Eye (tissue), 1 donor: ENCODE data around the gene GPRIN2.
"Not testable (repeated sequence)": the region's sequence is repeated elsewhere in the genome, so short reads cannot be mapped to it uniquely, and the experiment has no call there.

Experiments
- DNase-seq: peaks from one replicate; pipeline ENCODE4 v3.0.0-alpha.2; 2015

Gene GPRIN2

GRCh38 chr10:46532256-46532655 is 24.2 kb downstream of the GPRIN2 start:
- not testable (repeated sequence) for DNase-seq

GRCh38 chr10:46530249-46531186 is 25.9 kb downstream of the GPRIN2 start:
- DNase-seq = no peak

GRCh38 chr10:46529742-46530141 is 26.7 kb downstream of the GPRIN2 start:
- DNase-seq = not testable (repeated sequence)

- DNase-seq = no peak
Measured at GRCh38 chr10:46528675-46529615, 27.5 kb downstream of the GPRIN2 start.

GRCh38 chr10:46528171-46528671 is 28.2 kb downstream of the GPRIN2 start:
- DNase-seq = no peak

- no peak for DNase-seq
Measured at GRCh38 chr10:46527241-46527811, 29.1 kb downstream of the GPRIN2 start.

GRCh38 chr10:46526682-46527038 is 29.8 kb downstream of the GPRIN2 start:
- no peak for DNase-seq

- no peak for DNase-seq
Measured at GRCh38 chr10:46525824-46526681, 30.4 kb downstream of the GPRIN2 start.

- no peak for DNase-seq
Measured at GRCh38 chr10:46525177-46525823, 31.2 kb downstream of the GPRIN2 start.

- DNase-seq = no peak
Measured at GRCh38 chr10:46524472-46525176, 31.8 kb downstream of the GPRIN2 start.

GRCh38 chr10:46523962-46524471 is 32.4 kb downstream of the GPRIN2 start:
- no peak for DNase-seq

GRCh38 chr10:46523119-46523961 is 33.1 kb downstream of the GPRIN2 start:
- DNase-seq = no peak

GRCh38 chr10:46522295-46523118 is 34.0 kb downstream of the GPRIN2 start:
- no peak for DNase-seq

GRCh38 chr10:46520941-46521340 is 35.5 kb downstream of the GPRIN2 start:
- DNase-seq = no peak

GRCh38 chr10:46520381-46520780 is 36.1 kb downstream of the GPRIN2 start:
- no peak for DNase-seq

- no peak for DNase-seq
Measured at GRCh38 chr10:46518028-46518725, 38.3 kb downstream of the GPRIN2 start.

GRCh38 chr10:46517541-46517940 is 38.9 kb downstream of the GPRIN2 start:
- DNase-seq = no peak
